Activated naive CD8-positive, alpha-beta T cell treated with anti-CD3 and anti-CD28 coated beads, Interleukin-2, amount 50 U/mL, for 24 hours (primary cell): ENCODE results near the gene EMD.

Experiments
- ATAC-seq: fragments of 150-1000 bp; cut with Tn5 transposase; one replicate; pipeline ENCODE4 v1.10.0; 2021
- DNase-seq: peaks from one replicate; pipeline ENCODE4 v3.0.0; 2021
- H3K27ac Mint-ChIP-seq: one replicate; pipeline ENCODE4 v1.8.0; 2021; ENCODE audit warnings: mild to moderate bottlenecking, mixed read lengths
- H3K27me3 Mint-ChIP-seq: one replicate; pipeline ENCODE4 v1.8.0; 2021; ENCODE audit warnings: mixed read lengths
- H3K36me3 Mint-ChIP-seq: one replicate; pipeline ENCODE4 v1.8.0; 2021; ENCODE audit warnings: low read depth, mixed read lengths
- H3K4me1 Mint-ChIP-seq: one replicate; pipeline ENCODE4 v1.8.0; 2021; ENCODE audit warnings: mixed read lengths
- H3K4me3 Mint-ChIP-seq: one replicate; pipeline ENCODE4 v1.8.0; 2021; ENCODE audit warnings: mild to moderate bottlenecking, moderate library complexity, mixed read lengths
- H3K9me3 Mint-ChIP-seq: one replicate; pipeline ENCODE4 v1.8.0; 2021; ENCODE audit warnings: mixed read lengths

The EMD gene

DNA sequence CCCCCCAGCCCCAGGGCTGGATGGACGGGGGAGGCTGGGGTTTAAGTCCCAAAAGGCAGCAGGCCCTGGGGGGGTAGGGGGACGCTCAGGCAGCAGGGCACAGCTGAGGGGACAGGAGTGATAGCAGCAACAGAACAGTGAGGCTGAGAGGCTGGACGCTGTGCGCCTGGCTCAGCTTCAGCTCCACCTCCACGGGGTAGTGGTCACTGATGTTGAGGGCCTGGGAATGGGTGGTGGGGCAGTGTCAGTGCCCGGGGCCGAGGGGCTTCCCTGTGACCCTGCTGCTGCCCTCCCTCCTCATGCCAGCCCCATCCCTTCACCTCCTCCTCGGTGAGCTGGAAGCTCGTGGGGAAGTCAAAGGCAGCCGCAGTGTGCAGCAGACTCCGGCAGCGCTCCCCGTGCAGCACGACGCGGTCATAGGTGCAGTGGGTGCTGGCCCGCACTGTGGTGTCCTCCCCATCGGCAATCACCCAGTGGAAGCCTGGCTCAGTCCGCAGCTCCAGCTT is 23.6 kb downstream of the EMD start:
- DNase-seq (no peak), ATAC-seq (no peak)
- H3K27ac Mint-ChIP-seq = no peak overlapping the region
- H3K27me3 Mint-ChIP-seq = peaks cover 4% of the 10 kb centered on the region
- H3K4me1 Mint-ChIP-seq = peaks cover 20% of the 10 kb centered on the region
- no peak overlapping the region for H3K4me3 Mint-ChIP-seq
- H3K9me3 Mint-ChIP-seq = no peaks in the 10 kb centered on the region
- peaks cover 34% of the 10 kb centered on the region for H3K36me3 Mint-ChIP-seq

DNA sequence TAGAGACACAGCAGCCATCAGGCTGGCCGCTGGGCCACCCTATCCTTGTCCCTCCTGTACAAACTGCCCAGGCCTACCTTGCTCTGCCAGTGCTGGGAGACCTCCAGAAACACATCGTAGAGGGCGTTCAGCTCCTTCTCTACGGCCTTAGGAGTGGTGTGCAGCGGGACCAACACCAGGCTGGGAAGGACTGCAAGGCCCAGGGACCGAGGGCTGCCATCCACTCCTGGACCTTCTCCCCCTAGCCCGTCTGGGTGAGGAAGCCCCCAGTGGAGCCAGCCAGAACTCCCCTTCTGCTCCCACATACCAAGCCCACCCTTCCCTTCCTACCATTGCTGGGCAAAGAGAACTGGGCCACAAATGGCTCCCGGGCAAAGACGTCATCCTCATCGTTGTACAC is 24.1 kb downstream of the EMD start:
- H3K4me1 Mint-ChIP-seq = peaks cover 17% of the 10 kb centered on the region
- ATAC-seq = no peak
- peaks cover 31% of the 10 kb centered on the region for H3K36me3 Mint-ChIP-seq
- no peaks in the 10 kb centered on the region for H3K9me3 Mint-ChIP-seq
- peaks cover 1% of the 10 kb centered on the region for H3K27me3 Mint-ChIP-seq
- no peak overlapping the region for H3K27ac Mint-ChIP-seq
- H3K4me3 Mint-ChIP-seq = no peak overlapping the region
- DNase-seq = no peak

DNA sequence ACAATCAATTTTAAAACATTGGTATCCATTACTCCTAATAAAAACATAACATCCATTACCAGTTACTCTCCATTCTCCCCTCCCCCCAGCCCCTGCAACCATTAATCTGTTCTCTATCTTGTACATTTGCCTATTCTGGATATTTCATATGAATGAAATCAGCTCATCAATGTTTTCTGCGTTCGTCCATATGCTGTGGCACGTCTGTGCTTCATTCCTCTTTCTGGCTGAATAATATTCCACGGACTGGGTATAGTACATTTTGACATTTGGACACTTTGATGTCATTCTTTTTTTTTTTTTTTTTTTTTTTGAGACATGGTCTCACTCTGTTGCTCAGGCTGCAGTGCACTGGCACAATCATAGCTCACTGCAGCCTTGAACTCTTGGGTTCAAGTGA is 24.8 kb downstream of the EMD start:
- no peak overlapping the region for H3K4me3 Mint-ChIP-seq
- no peak overlapping the region for H3K27ac Mint-ChIP-seq
- ATAC-seq = no peak
- H3K4me1 Mint-ChIP-seq = peaks cover 18% of the 10 kb centered on the region
- no peak for DNase-seq
- H3K36me3 Mint-ChIP-seq = peaks cover 25% of the 10 kb centered on the region
- H3K9me3 Mint-ChIP-seq = no peaks in the 10 kb centered on the region
- H3K27me3 Mint-ChIP-seq = no peaks in the 10 kb centered on the region

DNA sequence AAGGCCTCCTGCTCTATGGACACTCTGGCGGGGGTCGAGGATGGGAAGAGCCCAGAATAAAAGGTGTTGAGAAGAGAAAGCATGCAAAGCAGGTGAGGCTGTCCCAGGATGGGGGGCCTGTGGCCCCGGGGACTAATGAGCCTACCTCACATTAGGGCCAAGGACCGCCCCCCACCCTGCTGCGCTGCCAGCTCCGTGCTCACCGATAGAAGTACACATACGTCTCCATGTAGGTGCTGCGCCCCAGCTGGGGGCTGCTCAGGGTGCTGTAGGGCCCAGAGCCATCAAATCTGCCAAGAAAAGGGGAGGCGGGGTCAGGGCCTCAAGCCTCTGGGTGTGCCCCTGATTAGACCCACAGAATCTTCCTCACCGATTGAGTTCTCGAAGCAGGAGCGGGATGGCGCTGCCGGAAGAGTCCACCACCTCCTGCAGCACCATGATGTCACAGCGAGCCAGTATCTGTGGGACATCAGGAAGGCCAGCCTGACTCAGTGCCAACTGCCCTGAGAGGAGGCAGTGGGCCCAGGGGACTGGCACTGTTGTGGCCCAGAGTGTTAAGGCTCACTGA is 25.6 kb downstream of the EMD start:
- no peak for DNase-seq
- H3K36me3 Mint-ChIP-seq = peaks cover 17% of the 10 kb centered on the region
- H3K9me3 Mint-ChIP-seq = no peaks in the 10 kb centered on the region
- no peak for ATAC-seq
- peaks cover 17% of the 10 kb centered on the region for H3K4me1 Mint-ChIP-seq
- H3K27me3 Mint-ChIP-seq = no peaks in the 10 kb centered on the region
- H3K4me3 Mint-ChIP-seq = no peak overlapping the region
- no peak overlapping the region for H3K27ac Mint-ChIP-seq

DNA sequence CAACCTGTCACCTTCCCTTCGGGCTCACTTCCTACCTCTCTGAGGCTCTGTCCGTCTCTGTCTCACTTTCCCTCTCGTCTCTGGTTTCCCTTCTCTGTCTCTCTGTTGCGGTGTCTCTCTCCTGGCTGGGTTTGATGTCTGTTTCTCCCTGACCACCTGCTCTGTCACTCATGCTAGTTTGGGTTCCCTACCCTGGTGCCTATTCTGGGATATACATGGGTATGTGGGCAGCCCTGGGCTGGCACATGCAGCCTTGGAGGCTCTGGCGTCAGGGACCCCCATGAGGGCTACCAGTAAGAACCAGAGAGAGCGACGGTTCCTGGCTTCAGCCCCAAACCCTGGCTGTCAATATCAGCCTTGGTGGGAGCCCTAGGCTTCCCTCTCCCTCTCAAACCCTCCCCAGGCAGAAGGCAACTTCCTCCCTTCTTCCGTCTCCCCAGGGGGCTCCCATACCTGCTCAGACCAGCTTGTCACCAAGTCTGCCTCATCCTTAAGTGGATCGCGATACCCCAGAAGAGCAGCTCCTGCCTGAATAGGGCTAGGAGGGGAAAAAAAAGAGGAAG is 29.6 kb downstream of the EMD start:
- Mint-ChIP-seq H3K4me1 (peaks cover 18% of the 10 kb centered on the region), H3K4me3 (peak overlapping the region; percentile 71), H3K9me3 (no peaks in the 10 kb centered on the region), H3K27ac (peak overlapping the region; percentile 73), H3K27me3 (no peaks in the 10 kb centered on the region), H3K36me3 (peaks cover 2% of the 10 kb centered on the region)
- DNase-seq (no peak), ATAC-seq (no peak)

DNA sequence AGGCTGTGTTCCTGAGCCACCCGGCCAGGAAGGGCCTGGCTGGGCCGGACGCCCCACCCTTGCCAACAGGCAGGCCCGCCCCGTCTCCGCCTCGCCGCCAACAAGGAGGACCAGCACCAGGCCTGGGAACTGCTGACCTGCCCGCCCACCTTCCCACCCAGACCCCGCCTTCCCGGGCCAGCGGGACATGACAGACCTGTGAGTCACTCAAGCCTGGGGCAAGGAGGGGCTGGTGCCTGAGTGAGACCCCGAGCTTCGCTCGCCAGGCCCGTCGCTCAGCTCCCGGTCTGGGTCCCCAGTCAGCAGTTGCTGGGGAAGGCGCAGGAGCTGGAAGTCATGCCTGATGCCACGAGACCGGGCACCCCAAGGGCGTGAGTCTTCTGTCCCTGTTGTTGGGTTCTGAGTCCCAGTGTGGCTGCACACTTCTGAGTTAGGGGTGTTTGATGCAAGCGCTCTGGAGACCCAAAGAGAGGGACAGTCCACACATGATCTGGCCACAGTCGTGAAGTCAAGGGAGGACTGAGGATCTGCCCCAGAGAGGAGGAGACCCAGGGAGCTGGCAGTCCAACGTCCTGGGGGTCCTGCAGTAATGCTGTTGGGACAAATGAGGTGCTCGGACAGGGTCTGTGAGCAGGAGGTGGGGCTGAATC is 30.3 kb downstream of the EMD start, which contains the start of gene DNASE1L1:
Gene DNASE1L1 (minus strand): TSS at position 33 of the 650 bp plus-strand sequence. CDS start 3,686 bp downstream, outside the sequence.
- peak within 1 kb of the TSS; percentile 71 for H3K4me3 Mint-ChIP-seq
- peak; percentile 30 for ATAC-seq
- H3K9me3 Mint-ChIP-seq = no peaks in the 10 kb centered on the region
- peaks cover 4% of the 10 kb centered on the region for H3K36me3 Mint-ChIP-seq
- peak within 1 kb of the TSS; percentile 73 for H3K27ac Mint-ChIP-seq
- DNase-seq = peak; percentile 49
- peaks cover 18% of the 10 kb centered on the region for H3K4me1 Mint-ChIP-seq
- no peaks in the 10 kb centered on the region for H3K27me3 Mint-ChIP-seq

DNA sequence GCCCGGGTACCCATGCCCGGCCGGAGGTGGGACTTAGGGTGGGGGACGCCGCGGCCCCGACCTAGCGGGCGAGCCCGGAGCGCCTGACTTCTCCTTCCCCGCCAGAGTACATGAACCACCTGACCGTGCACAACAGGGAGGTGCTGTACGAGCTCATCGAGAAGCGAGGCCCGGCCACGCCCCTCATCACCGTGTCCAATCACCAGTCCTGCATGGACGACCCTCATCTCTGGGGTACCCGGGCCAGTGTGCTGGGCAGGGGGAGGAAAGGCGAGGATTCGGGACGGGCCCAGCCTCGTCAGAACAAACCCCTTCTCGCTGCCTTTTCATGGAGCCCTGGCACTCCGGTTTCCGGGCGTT is 32.9 kb downstream of the EMD start:
- Mint-ChIP-seq H3K36me3 (peaks cover 7% of the 10 kb centered on the region), H3K27me3 (no peaks in the 10 kb centered on the region), H3K9me3 (no peaks in the 10 kb centered on the region), H3K4me3 (peak overlapping the region; percentile 79), H3K4me1 (peaks cover 19% of the 10 kb centered on the region), H3K27ac (peak overlapping the region; percentile 73)
- ATAC-seq (peak; percentile 77), DNase-seq (peak; percentile 68)

DNA sequence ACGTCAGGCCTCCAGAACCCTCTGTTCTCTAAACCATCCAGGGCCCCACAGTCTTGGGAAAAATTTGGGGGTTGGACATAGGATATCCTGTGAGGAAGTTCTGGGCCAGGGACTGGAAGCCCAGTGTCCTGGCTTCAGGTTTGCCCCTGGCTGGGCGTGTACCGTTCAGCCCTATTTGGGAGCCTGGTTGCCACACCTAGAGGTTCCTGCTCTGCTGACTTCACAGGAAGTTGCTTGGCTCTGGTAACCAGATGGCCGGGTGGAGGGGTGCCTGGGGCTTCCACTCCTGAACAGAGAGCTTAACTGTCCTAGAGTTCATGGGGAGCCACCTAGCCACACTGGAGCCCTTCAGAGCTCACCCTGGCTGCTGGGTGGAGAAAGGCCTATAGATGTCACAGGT is 33.4 kb downstream of the EMD start:
- H3K4me1 Mint-ChIP-seq = peaks cover 19% of the 10 kb centered on the region
- peaks cover 7% of the 10 kb centered on the region for H3K36me3 Mint-ChIP-seq
- peak; percentile 44 for ATAC-seq
- no peaks in the 10 kb centered on the region for H3K9me3 Mint-ChIP-seq
- no peaks in the 10 kb centered on the region for H3K27me3 Mint-ChIP-seq
- peak overlapping the region; percentile 73 for H3K27ac Mint-ChIP-seq
- H3K4me3 Mint-ChIP-seq = peak overlapping the region; percentile 79
- DNase-seq = no peak

DNA sequence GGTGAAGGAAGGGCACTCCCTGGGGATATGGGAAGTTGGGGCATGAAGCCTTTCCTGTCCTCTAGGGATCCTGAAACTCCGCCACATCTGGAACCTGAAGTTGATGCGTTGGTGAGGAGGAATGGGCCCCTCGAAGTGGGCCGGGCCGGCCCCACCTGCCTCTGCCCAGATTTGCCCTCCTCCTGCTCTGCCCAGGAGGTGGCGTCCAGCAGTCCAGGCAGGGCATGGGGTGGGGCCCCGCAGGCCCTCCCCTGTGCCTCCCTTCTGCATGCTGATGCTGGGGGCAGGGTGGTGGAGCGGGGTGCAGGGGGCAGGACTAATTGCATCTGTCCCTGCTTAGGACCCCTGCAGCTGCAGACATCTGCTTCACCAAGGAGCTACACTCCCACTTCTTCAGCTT is 34.0 kb downstream of the EMD start:
- H3K27me3 Mint-ChIP-seq = no peaks in the 10 kb centered on the region
- H3K9me3 Mint-ChIP-seq = no peaks in the 10 kb centered on the region
- ATAC-seq = no peak
- no peak overlapping the region for H3K4me3 Mint-ChIP-seq
- peaks cover 6% of the 10 kb centered on the region for H3K36me3 Mint-ChIP-seq
- DNase-seq = no peak
- H3K27ac Mint-ChIP-seq = peak overlapping the region; percentile 73
- H3K4me1 Mint-ChIP-seq = peaks cover 19% of the 10 kb centered on the region

DNA sequence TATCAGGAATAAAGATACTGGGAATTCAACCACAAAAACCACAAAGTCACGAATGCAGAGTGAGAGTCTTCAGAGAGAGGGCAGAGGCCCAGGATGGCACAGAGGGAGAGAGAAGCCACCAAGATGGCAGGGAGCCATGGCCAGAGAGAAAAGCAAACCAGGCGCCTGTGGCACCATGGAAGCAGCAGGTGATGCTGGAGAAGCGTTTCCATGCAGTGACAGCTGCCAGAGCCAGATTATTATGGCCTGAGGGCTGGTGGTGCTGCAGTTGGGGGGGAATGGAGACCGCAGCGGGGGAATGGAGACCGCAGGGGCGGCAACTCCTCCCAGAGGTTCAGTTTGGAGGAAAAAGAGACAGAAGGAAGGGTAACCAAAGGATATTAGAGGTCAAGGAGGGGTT is 38.1 kb downstream of the EMD start:
- peaks cover 11% of the 10 kb centered on the region for H3K4me1 Mint-ChIP-seq
- DNase-seq (no peak), ATAC-seq (no peak)
- no peaks in the 10 kb centered on the region for H3K9me3 Mint-ChIP-seq
- no peak overlapping the region for H3K27ac Mint-ChIP-seq
- H3K27me3 Mint-ChIP-seq = no peaks in the 10 kb centered on the region
- H3K36me3 Mint-ChIP-seq = peaks cover 5% of the 10 kb centered on the region
- H3K4me3 Mint-ChIP-seq = no peak overlapping the region

DNA sequence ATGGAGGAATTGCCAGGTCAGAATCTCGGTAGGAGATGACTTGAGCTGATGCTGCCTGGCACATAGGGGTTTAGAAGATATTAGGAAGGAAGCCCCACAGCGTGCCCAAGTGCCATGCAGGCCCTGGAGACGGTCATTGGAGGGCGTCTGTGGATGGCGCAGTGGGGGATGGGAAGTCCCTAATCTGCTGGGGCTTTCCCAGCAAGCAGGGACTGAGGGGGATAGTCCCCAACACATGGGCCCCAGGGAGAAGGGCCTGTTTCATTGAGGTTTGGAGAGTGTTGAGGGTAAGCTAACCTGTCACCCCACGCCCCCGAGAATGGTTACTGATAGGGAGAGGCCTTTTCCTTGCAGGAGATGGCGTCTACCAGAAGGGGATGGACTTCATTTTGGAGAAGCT is 40.1 kb downstream of the EMD start:
- Mint-ChIP-seq H3K4me1 (peaks cover 7% of the 10 kb centered on the region), H3K36me3 (peaks cover 2% of the 10 kb centered on the region), H3K27me3 (no peaks in the 10 kb centered on the region), H3K4me3 (no peak overlapping the region), H3K9me3 (no peaks in the 10 kb centered on the region), H3K27ac (no peak overlapping the region)
- DNase-seq (no peak), ATAC-seq (no peak)

DNA sequence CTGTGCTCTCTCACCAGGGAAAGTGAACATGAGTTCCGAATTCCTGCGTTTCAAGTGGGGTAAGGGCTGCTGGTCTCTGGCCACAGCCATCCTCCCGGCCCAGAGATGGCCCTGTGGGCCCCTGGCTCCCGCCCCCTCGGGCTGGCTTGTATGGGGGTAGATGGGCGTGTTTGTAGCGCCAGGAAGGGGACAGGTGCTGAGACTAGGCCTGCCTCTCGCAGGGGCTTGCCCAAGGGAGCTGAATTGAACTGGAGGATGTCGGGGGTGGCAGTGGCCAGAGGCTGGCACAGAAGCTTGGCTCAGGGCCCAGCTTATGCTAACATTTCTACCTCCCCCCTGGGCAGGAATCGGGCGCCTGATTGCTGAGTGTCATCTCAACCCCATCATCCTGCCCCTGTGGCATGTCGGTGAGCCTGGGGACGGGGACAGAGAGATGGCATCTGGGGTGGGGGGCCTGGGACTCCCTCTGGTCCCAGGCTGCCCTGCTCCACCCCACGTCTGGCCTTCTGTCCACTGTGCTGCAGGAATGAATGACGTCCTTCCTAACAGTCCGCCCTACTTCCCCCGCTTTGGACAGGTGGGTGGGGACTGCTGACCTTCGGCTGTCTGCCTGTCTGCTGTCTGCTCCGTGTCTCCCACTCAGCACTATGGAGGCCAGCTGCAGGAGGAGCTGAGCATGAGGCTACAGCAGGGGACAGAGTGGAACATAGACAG is 40.8 kb downstream of the EMD start:
- Mint-ChIP-seq H3K36me3 (peaks cover 2% of the 10 kb centered on the region), H3K27ac (no peak overlapping the region), H3K27me3 (no peaks in the 10 kb centered on the region), H3K4me3 (no peak overlapping the region), H3K9me3 (no peaks in the 10 kb centered on the region), H3K4me1 (peaks cover 7% of the 10 kb centered on the region)
- DNase-seq (no peak), ATAC-seq (no peak)

DNA sequence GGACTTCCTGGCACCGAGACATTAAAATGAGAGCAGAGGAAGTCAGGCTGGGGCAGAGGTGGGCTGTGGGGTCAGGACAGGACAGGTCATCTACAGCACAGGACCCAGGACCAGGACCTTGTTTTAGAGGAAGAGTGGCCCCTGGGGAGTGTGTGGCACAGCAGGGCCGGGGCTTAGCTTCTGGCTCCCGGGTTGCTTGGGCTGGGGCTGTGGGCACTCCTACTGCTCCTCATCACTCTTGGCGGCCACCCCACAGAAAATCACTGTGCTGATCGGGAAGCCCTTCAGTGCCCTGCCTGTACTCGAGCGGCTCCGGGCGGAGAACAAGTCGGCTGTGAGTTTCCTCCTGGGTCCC is 41.3 kb downstream of the EMD start:
- peaks cover 5% of the 10 kb centered on the region for H3K4me1 Mint-ChIP-seq
- no peaks in the 10 kb centered on the region for H3K27me3 Mint-ChIP-seq

DNA sequence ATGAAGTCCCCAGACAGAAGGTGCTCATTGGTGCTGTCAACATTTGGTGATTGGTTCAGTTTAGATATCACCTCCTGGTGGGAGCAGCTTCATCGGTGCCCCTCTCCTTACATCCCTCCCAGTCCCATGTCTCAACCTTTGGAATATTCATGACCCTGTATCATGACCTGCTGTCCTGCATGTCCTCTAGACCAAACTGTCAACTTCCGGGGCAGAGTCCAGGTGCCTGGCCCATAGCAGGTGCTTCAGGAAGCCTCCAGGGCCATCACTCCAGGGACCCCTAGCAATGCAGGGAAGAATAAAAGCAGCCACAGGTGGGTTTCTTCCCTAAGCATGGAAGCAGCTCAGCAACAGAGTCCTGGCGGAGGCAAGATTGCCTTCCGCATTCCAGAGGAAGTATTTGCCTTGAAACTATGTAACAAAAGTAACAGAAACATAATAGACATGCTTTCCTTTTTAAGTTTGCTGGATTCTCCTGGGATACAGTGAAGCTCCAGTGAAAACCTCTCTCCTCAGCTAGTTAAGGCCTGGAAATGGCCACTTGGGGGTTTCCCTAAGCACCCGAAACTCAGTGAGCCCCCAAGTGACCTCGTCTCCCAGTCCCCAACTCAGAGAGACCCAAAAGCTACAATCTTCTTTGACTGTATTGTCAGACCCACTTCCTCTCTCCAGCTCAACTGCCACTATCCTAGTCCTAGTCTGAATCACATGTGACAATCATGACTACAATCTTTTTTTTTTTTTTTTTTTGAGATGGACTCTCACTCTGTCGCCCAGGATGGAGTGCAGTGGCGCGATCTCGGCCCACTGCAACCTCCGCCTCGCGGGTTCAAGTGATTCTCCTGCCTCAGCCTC is 48.0 kb downstream of the EMD start:
- no peak overlapping the region for H3K27ac Mint-ChIP-seq
- DNase-seq = no peak
- no peak for ATAC-seq
- H3K4me3 Mint-ChIP-seq = peak overlapping the region; percentile 24
- H3K4me1 Mint-ChIP-seq = peaks cover 26% of the 10 kb centered on the region
- no peaks in the 10 kb centered on the region for H3K36me3 Mint-ChIP-seq
- H3K9me3 Mint-ChIP-seq = no peaks in the 10 kb centered on the region
- no peaks in the 10 kb centered on the region for H3K27me3 Mint-ChIP-seq

More for the DNA sequence above, 41.3 kb downstream of the EMD start:
- H3K36me3 Mint-ChIP-seq = no peaks in the 10 kb centered on the region
- no peak overlapping the region for H3K4me3 Mint-ChIP-seq
- no peak overlapping the region for H3K27ac Mint-ChIP-seq
- H3K9me3 Mint-ChIP-seq = no peaks in the 10 kb centered on the region
- no peak for DNase-seq
- ATAC-seq = no peak
